ENCODE measurements around the gene BRSK1.

DNA sequence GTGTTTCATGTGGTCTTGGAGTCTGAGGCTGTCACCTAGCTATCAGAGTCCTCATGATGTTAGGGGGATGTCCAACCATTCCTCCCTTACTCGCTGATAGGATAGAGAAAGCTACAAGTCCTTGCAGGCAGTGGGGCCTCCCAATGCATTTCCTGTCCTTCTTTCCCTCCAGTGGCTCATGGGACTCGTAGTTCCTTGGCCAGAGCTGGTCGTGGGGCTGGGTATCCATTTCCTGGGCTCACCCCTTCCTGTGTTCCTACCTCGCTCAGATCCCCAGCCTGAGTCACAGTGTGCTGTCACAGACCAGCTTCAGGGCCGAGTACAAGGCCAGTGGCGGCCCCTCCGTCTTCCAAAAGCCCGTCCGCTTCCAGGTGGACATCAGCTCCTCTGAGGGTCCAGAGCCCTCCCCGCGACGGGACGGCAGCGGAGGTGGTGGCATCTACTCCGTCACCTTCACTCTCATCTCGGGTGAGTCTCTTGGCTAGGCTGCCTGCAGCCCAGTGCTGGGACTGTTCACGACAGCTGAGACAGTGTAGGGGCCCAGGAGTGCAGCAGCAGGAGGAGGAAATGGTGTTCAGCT lies 22.3 kb downstream of the BRSK1 start:
- TF ChIP-seq, protein P1, sequence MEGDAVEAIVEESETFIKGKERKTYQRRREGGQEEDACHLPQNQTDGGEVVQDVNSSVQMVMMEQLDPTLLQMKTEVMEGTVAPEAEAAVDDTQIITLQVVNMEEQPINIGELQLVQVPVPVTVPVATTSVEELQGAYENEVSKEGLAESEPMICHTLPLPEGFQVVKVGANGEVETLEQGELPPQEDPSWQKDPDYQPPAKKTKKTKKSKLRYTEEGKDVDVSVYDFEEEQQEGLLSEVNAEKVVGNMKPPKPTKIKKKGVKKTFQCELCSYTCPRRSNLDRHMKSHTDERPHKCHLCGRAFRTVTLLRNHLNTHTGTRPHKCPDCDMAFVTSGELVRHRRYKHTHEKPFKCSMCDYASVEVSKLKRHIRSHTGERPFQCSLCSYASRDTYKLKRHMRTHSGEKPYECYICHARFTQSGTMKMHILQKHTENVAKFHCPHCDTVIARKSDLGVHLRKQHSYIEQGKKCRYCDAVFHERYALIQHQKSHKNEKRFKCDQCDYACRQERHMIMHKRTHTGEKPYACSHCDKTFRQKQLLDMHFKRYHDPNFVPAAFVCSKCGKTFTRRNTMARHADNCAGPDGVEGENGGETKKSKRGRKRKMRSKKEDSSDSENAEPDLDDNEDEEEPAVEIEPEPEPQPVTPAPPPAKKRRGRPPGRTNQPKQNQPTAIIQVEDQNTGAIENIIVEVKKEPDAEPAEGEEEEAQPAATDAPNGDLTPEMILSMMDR (conservative IDR thresholded peaks at IDR 0.05; ENCODE audit: low read length), result no peak
- TF ChIP-seq EZH2phosphoT487 (IDR thresholded peaks at IDR 0.05; ENCODE audit: borderline replicate concordance), result no peak
